GM23338 (cell line): ENCODE results near the gene CTNND2. TPM values are rescaled to one million over a fixed set of nuclear protein-coding genes. Genes with fewer than 3 reads are reported as not detected.

Experiments used
- ATAC-seq: fragments of 200-7000 bp; cut with Tn5 transposase; 3 replicates; pipeline ENCODE4 v1.9.1; 2020
- DNase-seq: peaks from one replicate; pipeline ENCODE4 v3.0.0-alpha.2; 2015; ENCODE audit warnings: low spot score
- H2AFZ ChIP-seq: fragments of 200-600 bp; sonication (generic); 2 replicates; pipeline ENCODE4 v1.8.0; 2016; ENCODE audit warnings: antibody characterized with exemption, mild to moderate bottlenecking, moderate library complexity
- H3F3A ChIP-seq: fragments of 200-600 bp; sonication (generic); replicated peaks from 2 replicates; pipeline ENCODE4 v1.8.0; 2017; ENCODE audit warnings: antibody characterized with exemption, mixed run types, low read depth
- H3K27ac ChIP-seq: fragments of 200-600 bp; sonication (generic); 2 replicates; pipeline ENCODE4 v1.6.1; 2016; ENCODE audit warnings: low read depth
- H3K27me3 ChIP-seq: fragments of 200-600 bp; sonication (generic); 2 replicates; pipeline ENCODE4 v1.8.0; 2016; ENCODE audit warnings: mild to moderate bottlenecking, mixed run types, moderate library complexity; ENCODE audit not compliant: insufficient read depth
- H3K36me3 ChIP-seq: fragments of 200-600 bp; sonication (generic); 2 replicates; pipeline ENCODE4 v1.8.0; 2016; ENCODE audit warnings: mild to moderate bottlenecking; ENCODE audit not compliant: insufficient read depth
- H3K4me1 ChIP-seq: fragments of 200-600 bp; sonication (generic); 2 replicates; pipeline ENCODE4 v1.8.0; 2016; ENCODE audit warnings: mild to moderate bottlenecking, moderate library complexity; ENCODE audit not compliant: insufficient read depth
- H3K4me2 ChIP-seq: fragments of 200-600 bp; sonication (generic); 2 replicates; pipeline ENCODE4 v1.7.1; 2017; ENCODE audit warnings: mixed run types
- H3K4me3 ChIP-seq: fragments of 200-600 bp; sonication (generic); 2 replicates; pipeline ENCODE4 v1.6.1; 2016; ENCODE audit warnings: mixed run types
- H3K79me2 ChIP-seq: fragments of 200-600 bp; sonication (generic); replicated peaks from 2 replicates; pipeline ENCODE4 v1.8.0; 2017; ENCODE audit warnings: mild to moderate bottlenecking; ENCODE audit not compliant: insufficient read depth
- H3K9me2 ChIP-seq: fragments of 200-600 bp; sonication (generic); 2 replicates; pipeline ENCODE4 v1.8.0; 2017; ENCODE audit not compliant: insufficient read depth
- H4K20me1 ChIP-seq: fragments of 200-600 bp; sonication (generic); replicated peaks from 2 replicates; pipeline ENCODE4 v1.8.0; 2017; ENCODE audit warnings: mild to moderate bottlenecking; ENCODE audit not compliant: insufficient read depth
- H3K27ac Mint-ChIP-seq: 2 replicates; pipeline ENCODE4 v1.8.0; 2020; ENCODE audit warnings: inconsistent platforms, mild to moderate bottlenecking, moderate library complexity, mixed read lengths
- H3K27me3 Mint-ChIP-seq: 3 replicates; pipeline ENCODE4 v1.8.0; 2022; ENCODE audit warnings: low read depth, mild to moderate bottlenecking, moderate library complexity, mixed read lengths, inconsistent platforms; ENCODE audit not compliant: insufficient read depth, poor library complexity
- H3K36me3 Mint-ChIP-seq: 3 replicates; pipeline ENCODE4 v1.8.0; 2021; ENCODE audit warnings: low read depth, mild to moderate bottlenecking, inconsistent platforms, moderate library complexity, mixed read lengths
- H3K4me1 Mint-ChIP-seq: 3 replicates; pipeline ENCODE4 v1.8.0; 2020; ENCODE audit warnings: mild to moderate bottlenecking, inconsistent platforms, mixed read lengths
- H3K4me3 Mint-ChIP-seq: 3 replicates; pipeline ENCODE4 v1.8.0; 2021; ENCODE audit warnings: moderate library complexity, mild to moderate bottlenecking, inconsistent platforms, mixed read lengths
- H3K9me3 Mint-ChIP-seq: 3 replicates; pipeline ENCODE4 v1.8.0; 2020; ENCODE audit warnings: moderate library complexity, mild to moderate bottlenecking, inconsistent platforms, mixed read lengths
- CREB1 ChIP-seq: fragments of 250-450 bp; sonication (Bioruptor Pico); IDR thresholded peaks from 2 replicates; pipeline ENCODE4 v1.5.0; 2020; ENCODE audit warnings: low read depth, mild to moderate bottlenecking, moderate library complexity
- CTCF ChIP-seq, 2 experiments: fragments of 200-600 bp in 1 of 2; sonication (generic) in 1 of 2; conservative IDR thresholded peaks; 2 replicates each; pipeline versions ENCODE4 v1.5.1 to v1.6.1; 2016 to 2017; ENCODE audit warnings: antibody characterized with exemption in 2 of 2, low read depth in 2 of 2, mild to moderate bottlenecking in 2 of 2, moderate library complexity in 1 of 2
- EZH2phosphoT487 ChIP-seq: fragments of 200-600 bp; sonication (generic); IDR thresholded peaks from one replicate; pipeline ENCODE4 v1.8.1; 2018; ENCODE audit warnings: antibody characterized with exemption; ENCODE audit not compliant: unreplicated experiment
- POLR2AphosphoS5 ChIP-seq: IDR thresholded peaks from 2 replicates; pipeline ENCODE4 v1.6.1; 2016; ENCODE audit warnings: antibody characterized with exemption, low read depth
- REST ChIP-seq: IDR thresholded peaks from one replicate; pipeline ENCODE4 v1.6.1; 2018; ENCODE audit warnings: antibody characterized with exemption; ENCODE audit not compliant: unreplicated experiment
- STAT1 ChIP-seq: IDR thresholded peaks from one replicate; pipeline ENCODE4 v1.6.1; 2016; ENCODE audit warnings: antibody characterized with exemption; ENCODE audit not compliant: unreplicated experiment
- ZNF331 ChIP-seq: fragments of 250-450 bp; sonication (Bioruptor Pico); IDR thresholded peaks from 2 replicates; pipeline ENCODE4 v1.5.0; 2020; ENCODE audit warnings: low read depth, mild to moderate bottlenecking, moderate library complexity
- ZNF462 ChIP-seq: fragments of 250-450 bp; sonication (Bioruptor Pico); IDR thresholded peaks from 2 replicates; pipeline ENCODE4 v1.5.0; 2020; ENCODE audit warnings: mild to moderate bottlenecking, moderate library complexity
- polyA plus RNA-seq: library from polyadenylated mRNA; unstranded; fragments of >200 nt; fragmentation: Nextera tagmentation; extraction: Ambion mirVana; gene quantifications from 2 replicates; pipeline ENCODE4 v1.2.1, GENCODE V29; 2016
- total RNA-seq: library from RNA; depleted of rRNA; stranded (reverse); fragments of >200 nt; shearing (Covaris generic); gene quantifications from 2 replicates; pipeline ENCODE4 v1.2.3, GENCODE V29; 2014

CTNND2 gene
- total and polyA plus RNA-seq, 2 experiments from 2014 or later: 5.1 to 7.0 TPM

- no peak overlapping the region for H3K4me3 ChIP-seq
- H3K9me3 Mint-ChIP-seq: no peaks in the 10 kb centered on the region
- no peaks in the 10 kb centered on the region for H3K27me3 ChIP-seq
- no peaks in the 10 kb centered on the region for H4K20me1 ChIP-seq
- no peaks in the 10 kb centered on the region for H3K27me3 Mint-ChIP-seq
- no peaks in the 10 kb centered on the region for H3K36me3 ChIP-seq
- peaks cover 8% of the 10 kb centered on the region; the same call in 1 of the 2 replicates for H3K4me1 ChIP-seq
- H3K27ac Mint-ChIP-seq: no peak overlapping the region
- H3K36me3 Mint-ChIP-seq: no peaks in the 10 kb centered on the region
- H3K79me2 ChIP-seq: no peaks in the 10 kb centered on the region
- ATAC-seq (no peak), DNase-seq (no peak)
- peaks cover 10% of the 10 kb centered on the region for H3K4me1 Mint-ChIP-seq
- no peak overlapping the region for H3K27ac ChIP-seq
- H3K4me2 ChIP-seq: no peak overlapping the region
- H3K9me2 ChIP-seq: no peaks in the 10 kb centered on the region
- no peak for TF ChIP-seq ZNF462
- no peak for TF ChIP-seq STAT1
- TF ChIP-seq CTCF (conservative IDR thresholded peaks at IDR 0.05; ENCODE audit: low read depth in 2 of 2): no peak
- no peak for TF ChIP-seq ZNF331 (CRISPR knock-in tag)
- no peak for TF ChIP-seq EZH2phosphoT487
- no peak for TF ChIP-seq POLR2AphosphoS5
- no peak for TF ChIP-seq CREB1 (CRISPR knock-in tag)
- TF ChIP-seq REST: no peak
- H3K4me3 Mint-ChIP-seq: no peak overlapping the region
- no peaks in the 10 kb centered on the region for H3F3A ChIP-seq
- no peak overlapping the region for H2AFZ ChIP-seq
These were observed 330.9 kb downstream of the CTNND2 start for GRCh38 chr5:11573140-11573992.
